GM12878 (cell line): ENCODE data around the gene ESR1.

Experiments used
- MYC ChIP-seq: IDR thresholded peaks from 2 replicates; pipeline ENCODE4 v1.6.1; 2011; ENCODE audit warnings: mild to moderate bottlenecking, low read length, moderate library complexity, inconsistent platforms; ENCODE audit not compliant: insufficient read depth, insufficient replicate concordance, insufficient read length, severe bottlenecking
- USF2 ChIP-seq: IDR thresholded peaks from 2 replicates; pipeline ENCODE4 v1.6.1; 2011; ENCODE audit warnings: low read depth, low read length, improper control_type of control experiment, borderline replicate concordance

GRCh38 chr6:152018876-152019275 lies 211.4 kb downstream of the ESR1 start:
- TF ChIP-seq MYC (no peak), USF2 (no peak)
